Caco-2 (cell line): ENCODE results near the gene FUBP3. TPM values are rescaled to one million over a fixed set of nuclear protein-coding genes. Genes with fewer than 3 reads are reported as not detected.

Experiments used
- BruUV-seq: library from RNA; stranded (reverse); fragments of 400-500 nt; replicated peaks from 2 replicates; lab custom pipeline; 2021; lab: Mats Ljungman, UMichigan
- CTCF ChIA-PET: fragments of 300-600 bp; sonication (Branson Sonifier 250); formaldehyde crosslinking; loops from one replicate; lab custom pipeline; 2022; ENCODE audit warnings: antibody characterized with exemption; lab: Charles Lee
- POLR2A ChIA-PET: fragments of 300-600 bp; sonication (Branson Sonifier 250); formaldehyde crosslinking; loops from one replicate; lab custom pipeline; 2022; ENCODE audit warnings: antibody characterized with exemption; lab: Charles Lee
- DNase-seq, 2 experiments: peaks; one replicate each; pipeline versions ENCODE4 v3.0.0 to v3.0.0-alpha.2; 2020 to 2022
- H3K27me3 ChIP-seq: replicated peaks from 2 replicates; pipeline ENCODE4 v1.6.0; 2011; ENCODE audit warnings: low read length; ENCODE audit not compliant: control insufficient read depth, insufficient read depth
- H3K36me3 ChIP-seq: 2 replicates; pipeline ENCODE4 v1.5.1; 2011; ENCODE audit warnings: low read length; ENCODE audit not compliant: control insufficient read depth, insufficient read depth
- H3K4me1 ChIP-seq: fragments of 250-450 bp; sonication (Bioruptor Pico); 2 replicates; pipeline ENCODE4 v1.5.1; 2020; ENCODE audit warnings: mild to moderate bottlenecking
- H3K4me3 ChIP-seq: 2 replicates; pipeline ENCODE4 v1.5.1; 2011; ENCODE audit warnings: low read depth, mild to moderate bottlenecking, control low read depth, low read length
- H3K9me3 ChIP-seq: fragments of 250-450 bp; sonication (Bioruptor Pico); 2 replicates; pipeline ENCODE4 v1.5.1; 2020; ENCODE audit warnings: mild to moderate bottlenecking, moderate library complexity
- H3K27ac Mint-ChIP-seq: one replicate; pipeline ENCODE4 v1.8.0; 2022; ENCODE audit warnings: mixed read lengths; ENCODE audit not compliant: unreplicated experiment
- H3K27me3 Mint-ChIP-seq: one replicate; pipeline ENCODE4 v1.8.0; 2022; ENCODE audit warnings: mixed read lengths; ENCODE audit not compliant: insufficient read depth, unreplicated experiment
- H3K36me3 Mint-ChIP-seq: one replicate; pipeline ENCODE4 v1.8.0; 2022; ENCODE audit warnings: mild to moderate bottlenecking, mixed read lengths; ENCODE audit not compliant: insufficient read depth, unreplicated experiment
- H3K4me1 Mint-ChIP-seq: one replicate; pipeline ENCODE4 v1.8.0; 2022; ENCODE audit warnings: low read depth, mixed read lengths; ENCODE audit not compliant: unreplicated experiment
- H3K4me3 Mint-ChIP-seq: one replicate; pipeline ENCODE4 v1.8.0; 2022; ENCODE audit warnings: mild to moderate bottlenecking, moderate library complexity, mixed read lengths; ENCODE audit not compliant: unreplicated experiment
- H3K9me3 Mint-ChIP-seq: one replicate; pipeline ENCODE4 v1.8.0; 2022; ENCODE audit warnings: mixed read lengths; ENCODE audit not compliant: unreplicated experiment
- intact Hi-C: fragments of 100-400 bp; cut with micrococcal nuclease; formaldehyde crosslinking; loops from one replicate; pipeline ENCODE4 v1.10.0; 2022; ENCODE audit not compliant: unreplicated experiment
- total RNA-seq: library from RNA; stranded (reverse); gene quantifications from 2 replicates; pipeline ENCODE4 v1.2.3, GENCODE V29; 2022
- TF ChIP-seq, protein P1 (sequence below), 2 experiments: fragments of 200-600 bp in 1 of 2; IDR thresholded peaks; 1 replicate in 1 of 2; 2 replicates in 1 of 2; pipeline versions ENCODE4 v1.5.1 to v1.8.0; 2011 to 2022; ENCODE audit warnings: antibody characterized with exemption in 1 of 2, control low read depth in 1 of 2, inconsistent platforms in 1 of 2, low read depth in 1 of 2, low read length in 1 of 2, mild to moderate bottlenecking in 1 of 2, moderate library complexity in 1 of 2; ENCODE audit not compliant: insufficient read depth in 1 of 2, severe bottlenecking in 1 of 2, unreplicated experiment in 1 of 2

FUBP3 gene
- total RNA-seq, 1 experiment from 2014 or later = 76.1 TPM

DNA sequence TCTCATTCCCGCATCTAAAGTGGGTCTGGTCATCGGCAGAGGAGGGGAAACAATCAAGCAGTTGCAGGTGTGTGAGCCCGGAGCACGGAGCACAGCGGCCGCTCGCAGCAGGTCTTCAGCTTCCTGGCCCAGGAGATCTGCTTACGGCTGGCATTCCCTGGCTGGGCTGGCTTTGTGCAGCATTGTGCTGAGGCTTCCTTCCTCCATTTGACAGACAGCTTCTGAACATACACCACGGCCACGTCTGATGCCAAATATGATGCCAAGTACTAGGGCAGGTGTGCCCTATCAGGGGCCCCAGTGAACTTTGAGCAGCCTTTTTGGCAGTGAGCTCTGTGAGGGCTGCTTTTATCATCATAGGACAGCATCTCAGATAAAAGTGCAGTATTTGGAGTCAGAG lies 37.1 kb downstream of the FUBP3 start:
- no peaks in the 10 kb centered on the region for H3K4me1 ChIP-seq
- Mint-ChIP-seq H3K4me1 (no peaks in the 10 kb centered on the region), H3K27ac (no peak overlapping the region), H3K4me3 (no peak overlapping the region), H3K27me3 (no peaks in the 10 kb centered on the region), H3K9me3 (no peaks in the 10 kb centered on the region), H3K36me3 (peaks cover 82% of the 10 kb centered on the region)
- no TSS peak for BruUV-seq
- H3K9me3 ChIP-seq = no peaks in the 10 kb centered on the region
- ChIA-PET POLR2A (no interaction called here), CTCF (no interaction called here)
- TF ChIP-seq, protein P1, sequence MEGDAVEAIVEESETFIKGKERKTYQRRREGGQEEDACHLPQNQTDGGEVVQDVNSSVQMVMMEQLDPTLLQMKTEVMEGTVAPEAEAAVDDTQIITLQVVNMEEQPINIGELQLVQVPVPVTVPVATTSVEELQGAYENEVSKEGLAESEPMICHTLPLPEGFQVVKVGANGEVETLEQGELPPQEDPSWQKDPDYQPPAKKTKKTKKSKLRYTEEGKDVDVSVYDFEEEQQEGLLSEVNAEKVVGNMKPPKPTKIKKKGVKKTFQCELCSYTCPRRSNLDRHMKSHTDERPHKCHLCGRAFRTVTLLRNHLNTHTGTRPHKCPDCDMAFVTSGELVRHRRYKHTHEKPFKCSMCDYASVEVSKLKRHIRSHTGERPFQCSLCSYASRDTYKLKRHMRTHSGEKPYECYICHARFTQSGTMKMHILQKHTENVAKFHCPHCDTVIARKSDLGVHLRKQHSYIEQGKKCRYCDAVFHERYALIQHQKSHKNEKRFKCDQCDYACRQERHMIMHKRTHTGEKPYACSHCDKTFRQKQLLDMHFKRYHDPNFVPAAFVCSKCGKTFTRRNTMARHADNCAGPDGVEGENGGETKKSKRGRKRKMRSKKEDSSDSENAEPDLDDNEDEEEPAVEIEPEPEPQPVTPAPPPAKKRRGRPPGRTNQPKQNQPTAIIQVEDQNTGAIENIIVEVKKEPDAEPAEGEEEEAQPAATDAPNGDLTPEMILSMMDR (IDR thresholded peaks at IDR 0.05; ENCODE audit: insufficient read depth in 1 of 2, low read depth in 1 of 2, low read length in 1 of 2, severe bottlenecking in 1 of 2, unreplicated experiment in 1 of 2) = no peak
- no peak for DNase-seq
- H3K4me3 ChIP-seq = no peak overlapping the region
- H3K27me3 ChIP-seq = no peaks in the 10 kb centered on the region
- peaks cover 4% of the 10 kb centered on the region for H3K36me3 ChIP-seq
- intact Hi-C loops = no loop called here

DNA sequence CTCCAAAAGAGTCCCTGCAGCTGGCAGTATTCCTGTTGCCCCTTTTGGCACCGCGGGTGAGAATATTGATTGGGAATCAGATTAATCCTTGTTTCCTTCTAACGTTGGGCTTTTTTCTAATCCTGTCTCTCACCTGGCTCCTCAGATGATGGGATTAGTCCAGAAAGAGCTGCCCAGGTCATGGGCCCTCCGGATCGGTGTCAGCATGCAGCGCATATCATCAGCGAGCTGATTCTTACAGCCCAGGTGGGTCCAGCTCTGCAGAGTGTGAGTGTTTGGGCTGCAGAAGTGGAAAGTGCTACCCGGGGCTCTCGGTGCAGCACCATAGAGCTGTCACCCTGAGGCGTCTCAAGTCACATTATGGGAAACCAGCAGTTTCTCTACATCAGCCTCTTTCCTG lies 44.1 kb downstream of the FUBP3 start:
- intact Hi-C loops = loop anchor here (10.0 kb wide), 1 partner anchor 159 kb away; no protein-coding TSS in a partner anchor
- no peak overlapping the region for H3K27ac Mint-ChIP-seq
- DNase-seq = no peak
- TF ChIP-seq, protein P1 (IDR thresholded peaks at IDR 0.05; ENCODE audit: insufficient read depth in 1 of 2, low read depth in 1 of 2, low read length in 1 of 2, severe bottlenecking in 1 of 2, unreplicated experiment in 1 of 2) = no peak
- H3K9me3 Mint-ChIP-seq = no peaks in the 10 kb centered on the region
- no peaks in the 10 kb centered on the region for H3K27me3 Mint-ChIP-seq
- no peaks in the 10 kb centered on the region for H3K27me3 ChIP-seq
- H3K4me3 ChIP-seq = no peak overlapping the region
- no peaks in the 10 kb centered on the region for H3K4me1 ChIP-seq
- H3K4me3 Mint-ChIP-seq = no peak overlapping the region
- peaks cover 3% of the 10 kb centered on the region for H3K36me3 ChIP-seq
- ChIA-PET CTCF (no interaction called here), POLR2A (no interaction called here)
- no peaks in the 10 kb centered on the region for H3K4me1 Mint-ChIP-seq
- no peaks in the 10 kb centered on the region for H3K9me3 ChIP-seq
- H3K36me3 Mint-ChIP-seq = peaks cover 90% of the 10 kb centered on the region
- BruUV-seq = no TSS peak

DNA sequence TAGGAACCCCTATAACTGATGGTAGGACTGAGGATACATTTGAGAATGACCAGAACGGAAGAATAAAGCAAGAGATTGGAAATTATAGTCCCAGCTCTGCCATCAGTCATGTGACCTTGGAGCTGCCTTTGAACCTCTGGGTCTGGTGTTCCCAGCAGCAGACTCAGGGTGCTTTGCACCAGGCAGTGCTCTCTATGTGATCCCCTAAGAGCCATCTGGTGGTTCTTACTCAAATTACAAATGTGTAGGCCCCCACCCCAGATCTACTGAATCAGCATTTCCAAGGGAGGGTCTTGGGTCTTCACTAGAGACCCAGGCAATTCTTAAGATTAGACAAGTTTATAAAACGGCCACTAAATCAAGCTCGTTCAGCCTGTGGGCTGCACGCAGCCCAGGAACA lies 44.8 kb downstream of the FUBP3 start:
- H3K27me3 ChIP-seq = no peaks in the 10 kb centered on the region
- intact Hi-C loops = loop anchor here (10.0 kb wide), 1 partner anchor 159 kb away; no protein-coding TSS in a partner anchor
- Mint-ChIP-seq H3K27me3 (no peaks in the 10 kb centered on the region), H3K4me3 (no peak overlapping the region), H3K36me3 (peaks cover 84% of the 10 kb centered on the region), H3K4me1 (no peaks in the 10 kb centered on the region), H3K9me3 (no peaks in the 10 kb centered on the region), H3K27ac (no peak overlapping the region)
- TF ChIP-seq, protein P1 (IDR thresholded peaks at IDR 0.05; ENCODE audit: insufficient read depth in 1 of 2, low read depth in 1 of 2, low read length in 1 of 2, severe bottlenecking in 1 of 2, unreplicated experiment in 1 of 2) = no peak
- no peaks in the 10 kb centered on the region for H3K4me1 ChIP-seq
- POLR2A ChIA-PET = no interaction called here
- no peak for DNase-seq
- no TSS peak for BruUV-seq
- peaks cover 3% of the 10 kb centered on the region for H3K36me3 ChIP-seq
- no peak overlapping the region for H3K4me3 ChIP-seq
- H3K9me3 ChIP-seq = no peaks in the 10 kb centered on the region
- CTCF ChIA-PET = no interaction called here
